ENCODE data around the gene BTBD19.

Gene BTBD19

GRCh38 chr1:44862829-44863401, 54.6 kb downstream of the BTBD19 start:
- peak; percentile 36 for DNase-seq

All from EL (cell line).